ENCODE data around the gene PGF. TPM values are rescaled to one million over a fixed set of nuclear protein-coding genes. Genes with fewer than 3 reads are reported as not detected.

The PGF gene
- total RNA-seq, 2 donors from 2014 or later: 5.0 to 7.6 TPM

- Histone ChIP-seq H3K9ac (ENCODE audit: extremely low read depth, low read length, poor library complexity, severe bottlenecking) (no peak overlapping the region), H3K4me3 (ENCODE audit: low read length) (no peak overlapping the region), H3K27ac (ENCODE audit: low read depth, low read length) (no peak overlapping the region), H3K27me3 (ENCODE audit: control insufficient read depth, insufficient read depth, low read length, poor library complexity, severe bottlenecking) (no peaks in the 10 kb centered on the region), H3K36me3 (ENCODE audit: control insufficient read depth, insufficient read depth, low read length) (no peaks in the 10 kb centered on the region), H3K9me3 (ENCODE audit: control insufficient read depth, low read length) (no peaks in the 10 kb centered on the region), H3K4me1 (ENCODE audit: control insufficient read depth, insufficient read depth, low read length) (peaks cover 3% of the 10 kb centered on the region)
- Mint-ChIP-seq H3K36me3 (ENCODE audit: low read depth) (no peaks in the 10 kb centered on the region), H3K27me3 (ENCODE audit: insufficient read depth) (peaks cover 2% of the 10 kb centered on the region), H3K4me1 (no peaks in the 10 kb centered on the region), H3K9me3 (no peaks in the 10 kb centered on the region), H3K27ac (no peak overlapping the region), H3K4me3 (no peak overlapping the region)
- 88 to 90% methylated on average over 9 to 11 of the region's 11 CpGs for WGBS, 2 experiments (ENCODE audit: insufficient coverage in 1 of 2, insufficient read length in 1 of 2)
- DNase-seq: no peak
- TF ChIP-seq, protein P1, sequence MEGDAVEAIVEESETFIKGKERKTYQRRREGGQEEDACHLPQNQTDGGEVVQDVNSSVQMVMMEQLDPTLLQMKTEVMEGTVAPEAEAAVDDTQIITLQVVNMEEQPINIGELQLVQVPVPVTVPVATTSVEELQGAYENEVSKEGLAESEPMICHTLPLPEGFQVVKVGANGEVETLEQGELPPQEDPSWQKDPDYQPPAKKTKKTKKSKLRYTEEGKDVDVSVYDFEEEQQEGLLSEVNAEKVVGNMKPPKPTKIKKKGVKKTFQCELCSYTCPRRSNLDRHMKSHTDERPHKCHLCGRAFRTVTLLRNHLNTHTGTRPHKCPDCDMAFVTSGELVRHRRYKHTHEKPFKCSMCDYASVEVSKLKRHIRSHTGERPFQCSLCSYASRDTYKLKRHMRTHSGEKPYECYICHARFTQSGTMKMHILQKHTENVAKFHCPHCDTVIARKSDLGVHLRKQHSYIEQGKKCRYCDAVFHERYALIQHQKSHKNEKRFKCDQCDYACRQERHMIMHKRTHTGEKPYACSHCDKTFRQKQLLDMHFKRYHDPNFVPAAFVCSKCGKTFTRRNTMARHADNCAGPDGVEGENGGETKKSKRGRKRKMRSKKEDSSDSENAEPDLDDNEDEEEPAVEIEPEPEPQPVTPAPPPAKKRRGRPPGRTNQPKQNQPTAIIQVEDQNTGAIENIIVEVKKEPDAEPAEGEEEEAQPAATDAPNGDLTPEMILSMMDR (conservative IDR thresholded peaks at IDR 0.05): no peak
These were observed 19.2 kb downstream of the PGF start for GRCh38 chr14:74936151-74936550.

- no peaks in the 10 kb centered on the region for H3K36me3 Mint-ChIP-seq (ENCODE audit: low read depth)
- no peak overlapping the region for H3K4me3 Mint-ChIP-seq
- no peaks in the 10 kb centered on the region for H3K9me3 Mint-ChIP-seq
- H3K27me3 ChIP-seq (ENCODE audit: control insufficient read depth, insufficient read depth, low read length, poor library complexity, severe bottlenecking): no peaks in the 10 kb centered on the region
- H3K4me1 Mint-ChIP-seq: no peaks in the 10 kb centered on the region
- no peak overlapping the region for H3K27ac ChIP-seq (ENCODE audit: low read depth, low read length)
- no peak overlapping the region for H3K27ac Mint-ChIP-seq
- H3K36me3 ChIP-seq (ENCODE audit: control insufficient read depth, insufficient read depth, low read length): no peaks in the 10 kb centered on the region
- 87 to 100% methylated on average over 1 to 9 of the region's 9 CpGs for WGBS, 2 experiments (ENCODE audit: insufficient coverage in 1 of 2, insufficient read length in 1 of 2)
- peaks cover 2% of the 10 kb centered on the region for H3K27me3 Mint-ChIP-seq (ENCODE audit: insufficient read depth)
- no peak overlapping the region for H3K9ac ChIP-seq (ENCODE audit: extremely low read depth, low read length, poor library complexity, severe bottlenecking)
- TF ChIP-seq, protein P1 (conservative IDR thresholded peaks at IDR 0.05): no peak
- H3K4me1 ChIP-seq (ENCODE audit: control insufficient read depth, insufficient read depth, low read length): peaks cover 3% of the 10 kb centered on the region
- no peaks in the 10 kb centered on the region for H3K9me3 ChIP-seq (ENCODE audit: control insufficient read depth, low read length)
- DNase-seq: no peak
- H3K4me3 ChIP-seq (ENCODE audit: low read length): no peak overlapping the region
These were observed 20.1 kb downstream of the PGF start for GRCh38 chr14:74935360-74935680.

GRCh38 chr14:74934476-74935359, 20.7 kb downstream of the PGF start:
- no peaks in the 10 kb centered on the region for H3K27me3 ChIP-seq (ENCODE audit: control insufficient read depth, insufficient read depth, low read length, poor library complexity, severe bottlenecking)
- H3K9ac ChIP-seq (ENCODE audit: extremely low read depth, low read length, poor library complexity, severe bottlenecking): no peak overlapping the region
- H3K4me3 ChIP-seq (ENCODE audit: low read length): no peak overlapping the region
- WGBS, 2 experiments (ENCODE audit: insufficient coverage in 1 of 2, insufficient read length in 1 of 2): 83 to 86% methylated on average over 18 to 26 of the region's 26 CpGs
- no peaks in the 10 kb centered on the region for H3K9me3 ChIP-seq (ENCODE audit: control insufficient read depth, low read length)
- no peaks in the 10 kb centered on the region for H3K36me3 ChIP-seq (ENCODE audit: control insufficient read depth, insufficient read depth, low read length)
- Mint-ChIP-seq H3K9me3 (no peaks in the 10 kb centered on the region), H3K4me3 (no peak overlapping the region), H3K4me1 (no peaks in the 10 kb centered on the region), H3K36me3 (ENCODE audit: low read depth) (no peaks in the 10 kb centered on the region), H3K27ac (no peak overlapping the region), H3K27me3 (ENCODE audit: insufficient read depth) (peaks cover 2% of the 10 kb centered on the region)
- no peak overlapping the region for H3K27ac ChIP-seq (ENCODE audit: low read depth, low read length)
- TF ChIP-seq, protein P1 (conservative IDR thresholded peaks at IDR 0.05): no peak
- H3K4me1 ChIP-seq (ENCODE audit: control insufficient read depth, insufficient read depth, low read length): peaks cover 3% of the 10 kb centered on the region
- peak; percentile 64 for DNase-seq

All from endodermal cell (in vitro differentiated cells).